Mesenchymal stem cell (in vitro differentiated cells and primary cell): ENCODE measurements around the gene CFHR5.
"Not testable (repeated sequence)": the region's sequence is repeated elsewhere in the genome, so short reads cannot be mapped to it uniquely, and the experiment has no call there.

Source experiments
- DNase-seq: peaks from one replicate; pipeline ENCODE4 v3.0.0-alpha.2; 2013
- H2AFZ ChIP-seq: one replicate; pipeline ENCODE4 v1.6.1; 2013; ENCODE audit warnings: low read depth, mild to moderate bottlenecking, control low read depth, inconsistent platforms, low read length, moderate library complexity
- H2AK5ac ChIP-seq: 2 replicates; pipeline ENCODE4 v1.6.1; 2013; ENCODE audit warnings: low read length, moderate library complexity, mild to moderate bottlenecking, inconsistent platforms; ENCODE audit not compliant: severe bottlenecking
- H2BK120ac ChIP-seq: one replicate; pipeline ENCODE4 v1.6.1; 2013; ENCODE audit warnings: low read depth, mild to moderate bottlenecking, inconsistent platforms, low read length, moderate library complexity
- H2BK12ac ChIP-seq, 2 experiments: one replicate each; pipeline ENCODE4 v1.6.1; 2013; ENCODE audit warnings: inconsistent platforms in 2 of 2, low read length in 2 of 2, mild to moderate bottlenecking in 2 of 2, moderate library complexity in 2 of 2, control low read depth in 1 of 2
- H2BK15ac ChIP-seq: one replicate; pipeline ENCODE4 v1.6.1; 2013; ENCODE audit warnings: mild to moderate bottlenecking, low read depth, inconsistent platforms; ENCODE audit not compliant: poor library complexity, severe bottlenecking
- H2BK5ac ChIP-seq: 2 replicates; pipeline ENCODE4 v1.6.1; 2013; ENCODE audit warnings: low read depth, mild to moderate bottlenecking, low read length, control low read depth, inconsistent platforms; ENCODE audit not compliant: poor library complexity, severe bottlenecking
- H3K14ac ChIP-seq, 2 experiments: one replicate each; pipeline ENCODE4 v1.6.1; 2013; ENCODE audit warnings: inconsistent platforms in 2 of 2, low read length in 2 of 2, control low read depth in 1 of 2, mild to moderate bottlenecking in 1 of 2, moderate library complexity in 1 of 2
- H3K18ac ChIP-seq, 2 experiments: one replicate each; pipeline ENCODE4 v1.6.1; 2013; ENCODE audit warnings: inconsistent platforms in 2 of 2, low read length in 2 of 2, control low read depth in 1 of 2, low read depth in 1 of 2, mild to moderate bottlenecking in 1 of 2
- H3K23ac ChIP-seq, 2 experiments: one replicate each; pipeline ENCODE4 v1.6.1; 2013; ENCODE audit warnings: inconsistent platforms in 2 of 2, low read length in 2 of 2, mild to moderate bottlenecking in 2 of 2, moderate library complexity in 2 of 2, control low read depth in 1 of 2
- H3K27ac ChIP-seq: 2 replicates; pipeline ENCODE4 v1.5.1; 2013; ENCODE audit warnings: mild to moderate bottlenecking, moderate library complexity, low read length, control low read depth, inconsistent platforms; ENCODE audit not compliant: poor library complexity, severe bottlenecking
- H3K27me3 ChIP-seq, 2 experiments: 2 replicates each; pipeline versions ENCODE4 v1.6.1 to v1.7.0; 2013; ENCODE audit warnings: low read length in 2 of 2, mild to moderate bottlenecking in 2 of 2, moderate library complexity in 2 of 2, control low read depth in 1 of 2, inconsistent platforms in 1 of 2; ENCODE audit not compliant: control insufficient read depth in 1 of 2, insufficient read depth in 1 of 2
- H3K36me3 ChIP-seq, 2 experiments: 2 replicates each; pipeline versions ENCODE4 v1.6.1 to v1.7.0; 2013; ENCODE audit warnings: low read length in 2 of 2, control low read depth in 1 of 2, inconsistent platforms in 1 of 2, low read depth in 1 of 2, mild to moderate bottlenecking in 1 of 2; ENCODE audit not compliant: insufficient read depth in 2 of 2, control insufficient read depth in 1 of 2
- H3K4ac ChIP-seq, 2 experiments: one replicate each; pipeline ENCODE4 v1.6.1; 2013; ENCODE audit warnings: inconsistent platforms in 2 of 2, low read length in 2 of 2, mild to moderate bottlenecking in 2 of 2, moderate library complexity in 2 of 2, control low read depth in 1 of 2, low read depth in 1 of 2
- H3K4me1 ChIP-seq: 2 replicates; pipeline ENCODE4 v1.6.1; 2013; ENCODE audit warnings: low read depth, low read length, control low read depth; ENCODE audit not compliant: control insufficient read depth, insufficient read depth
- H3K4me2 ChIP-seq: 2 replicates; pipeline ENCODE4 v1.6.1; 2013; ENCODE audit warnings: low read length, mild to moderate bottlenecking, inconsistent platforms; ENCODE audit not compliant: poor library complexity, severe bottlenecking
- H3K4me3 ChIP-seq, 2 experiments: 2 replicates each; pipeline versions ENCODE4 v1.5.1 to v1.7.0; 2013; ENCODE audit warnings: low read length in 2 of 2, mild to moderate bottlenecking in 2 of 2, control low read depth in 1 of 2, low read depth in 1 of 2; ENCODE audit not compliant: insufficient read depth in 1 of 2
- H3K79me1 ChIP-seq: replicated peaks from 2 replicates; pipeline ENCODE4 v1.6.1; 2013; ENCODE audit warnings: mild to moderate bottlenecking, control low read depth, low read length, inconsistent platforms; ENCODE audit not compliant: poor library complexity, severe bottlenecking
- H3K9ac ChIP-seq: 2 replicates; pipeline ENCODE4 v1.7.0; 2013; ENCODE audit warnings: mild to moderate bottlenecking, low read length, moderate library complexity
- H3K9me3 ChIP-seq: 2 replicates; pipeline ENCODE4 v1.7.0; 2013; ENCODE audit warnings: mild to moderate bottlenecking, low read length; ENCODE audit not compliant: control insufficient read depth
- H4K8ac ChIP-seq: one replicate; pipeline ENCODE4 v1.6.1; 2013; ENCODE audit warnings: inconsistent platforms, mild to moderate bottlenecking, low read length, moderate library complexity
- H4K91ac ChIP-seq: one replicate; pipeline ENCODE4 v1.6.1; 2013; ENCODE audit warnings: mild to moderate bottlenecking, low read length, inconsistent platforms
- WGBS: methylation state at CpG from one replicate; pipeline ENCODE4 v1.1.7; 2013; ENCODE audit warnings: mixed read lengths; 5-methylcytosine and 5-hydroxymethylcytosine counted together

CFHR5 gene

GRCh38 chr1:196943568-196943967, 33.8 kb upstream of the CFHR5 start, which contains the start of gene CFHR2:
Gene CFHR2, plus strand, starts transcription at chr1:196943738. Its CDS starts 143 bp downstream, at chr1:196943881.
- not testable (repeated sequence) for H3K14ac ChIP-seq, H3K27ac ChIP-seq, H3K4me1 ChIP-seq, H3K27me3 ChIP-seq, H2AK5ac ChIP-seq, H3K36me3 ChIP-seq, H2BK120ac ChIP-seq, H3K9ac ChIP-seq, H2AFZ ChIP-seq, H4K91ac ChIP-seq, H3K23ac ChIP-seq, H3K9me3 ChIP-seq, H3K4me2 ChIP-seq, H2BK5ac ChIP-seq, H4K8ac ChIP-seq, H3K4ac ChIP-seq, H3K18ac ChIP-seq, DNase-seq, H2BK12ac ChIP-seq, H3K4me3 ChIP-seq, H3K79me1 ChIP-seq, H2BK15ac ChIP-seq
- WGBS = no CpG with 5 or more reads among the region's 1 CpG

GRCh38 chr1:196951711-196952394, 25.5 kb upstream of the CFHR5 start:
- Histone ChIP-seq H4K8ac (no peak overlapping the region), H3K18ac (no peak overlapping the region), H2BK5ac (no peak overlapping the region), H3K9me3 (no peaks in the 10 kb centered on the region), H3K14ac (no peak overlapping the region), H4K91ac (no peak overlapping the region), H3K23ac (no peak overlapping the region), H3K36me3 (no peaks in the 10 kb centered on the region), H2BK15ac (no peak overlapping the region), H2BK120ac (no peak overlapping the region), H3K4me3 (no peak overlapping the region), H3K27ac (no peak overlapping the region), H3K4me1 (no peaks in the 10 kb centered on the region), H2AFZ (no peak overlapping the region), H3K9ac (no peak overlapping the region), H3K4ac (no peak overlapping the region), H3K27me3 (no peaks in the 10 kb centered on the region), H2BK12ac (no peak overlapping the region), H3K79me1 (no peaks in the 10 kb centered on the region), H2AK5ac (no peak overlapping the region), H3K4me2 (no peak overlapping the region)
- 60% methylated on average over 1 of the region's 2 CpGs for WGBS
- no peak for DNase-seq

- H3K79me1 ChIP-seq = no peaks in the 10 kb centered on the region
- H3K27ac ChIP-seq = no peak overlapping the region
- no peaks in the 10 kb centered on the region for H3K9me3 ChIP-seq
- WGBS = 64% methylated on average over 2 of the region's 2 CpGs
- no peak overlapping the region for H3K9ac ChIP-seq
- no peak overlapping the region for H2AK5ac ChIP-seq
- no peaks in the 10 kb centered on the region for H3K27me3 ChIP-seq
- no peak overlapping the region for H2BK5ac ChIP-seq
- no peak overlapping the region for H2BK12ac ChIP-seq
- H4K91ac ChIP-seq = no peak overlapping the region
- H2BK120ac ChIP-seq = no peak overlapping the region
- no peak overlapping the region for H3K4ac ChIP-seq
- DNase-seq = no peak
- H3K4me1 ChIP-seq = no peaks in the 10 kb centered on the region
- no peak overlapping the region for H4K8ac ChIP-seq
- no peak overlapping the region for H2AFZ ChIP-seq
- no peak overlapping the region for H3K4me2 ChIP-seq
- H3K36me3 ChIP-seq = no peaks in the 10 kb centered on the region
- no peak overlapping the region for H3K23ac ChIP-seq
- no peak overlapping the region for H2BK15ac ChIP-seq
- H3K18ac ChIP-seq = no peak overlapping the region
- H3K4me3 ChIP-seq = no peak overlapping the region
- no peak overlapping the region for H3K14ac ChIP-seq
Observed at GRCh38 chr1:196954778-196955177, 22.6 kb upstream of the CFHR5 start.

- H3K23ac ChIP-seq = no peak overlapping the region
- no peak overlapping the region for H3K9ac ChIP-seq
- H3K27ac ChIP-seq = no peak overlapping the region
- H2BK15ac ChIP-seq = no peak overlapping the region
- WGBS = 83% methylated on average over 1 of the region's 1 CpG
- H2BK12ac ChIP-seq = no peak overlapping the region
- H3K9me3 ChIP-seq = no peaks in the 10 kb centered on the region
- H3K4me2 ChIP-seq = no peak overlapping the region
- H2AK5ac ChIP-seq = no peak overlapping the region
- H3K36me3 ChIP-seq = no peaks in the 10 kb centered on the region
- no peak overlapping the region for H3K4me3 ChIP-seq
- no peak overlapping the region for H3K18ac ChIP-seq
- no peak overlapping the region for H3K14ac ChIP-seq
- H4K8ac ChIP-seq = no peak overlapping the region
- no peaks in the 10 kb centered on the region for H3K4me1 ChIP-seq
- no peak overlapping the region for H4K91ac ChIP-seq
- H3K4ac ChIP-seq = no peak overlapping the region
- DNase-seq = no peak
- H2BK5ac ChIP-seq = no peak overlapping the region
- no peak overlapping the region for H2AFZ ChIP-seq
- H2BK120ac ChIP-seq = no peak overlapping the region
- no peaks in the 10 kb centered on the region for H3K27me3 ChIP-seq
- no peaks in the 10 kb centered on the region for H3K79me1 ChIP-seq
Observed at GRCh38 chr1:196955926-196956325, 21.4 kb upstream of the CFHR5 start.
